Lung (tissue), 12 donors: ENCODE measurements around the gene CASP14. TPM values are rescaled to one million over a fixed set of nuclear protein-coding genes. Genes with fewer than 3 reads are reported as not detected.

Experiments used
- ATAC-seq: fragments of 200-7000 bp; cut with Tn5 transposase; one replicate; pipeline ENCODE4 v1.9.1; 2020; ENCODE audit warnings: moderate number of reproducible peaks; ENCODE audit not compliant: insufficient read depth, low FRiP score
- DNase-seq, 3 donors: peaks; one replicate each; pipeline ENCODE4 v3.0.0-alpha.2; 2013 to 2017
- H3K27ac ChIP-seq, 2 donors: one replicate each; pipeline ENCODE4 v1.5.1; 2013; ENCODE audit warnings: mild to moderate bottlenecking in 2 of 2, moderate library complexity in 2 of 2, control low read depth in 1 of 2, inconsistent platforms in 1 of 2, low read depth in 1 of 2, low read length in 1 of 2
- H3K27me3 ChIP-seq, 3 donors: one replicate each; pipeline ENCODE4 v1.5.1; 2013; ENCODE audit warnings: low read length in 2 of 3; ENCODE audit not compliant: control insufficient read depth in 3 of 3, insufficient read depth in 3 of 3
- H3K36me3 ChIP-seq, 4 donors: one replicate each; pipeline ENCODE4 v1.5.1; 2013; ENCODE audit warnings: low read length in 4 of 4, mild to moderate bottlenecking in 1 of 4, moderate library complexity in 1 of 4; ENCODE audit not compliant: control insufficient read depth in 4 of 4, insufficient read depth in 4 of 4
- H3K4me1 ChIP-seq, 5 donors: one replicate each; pipeline ENCODE4 v1.5.1; 2013; ENCODE audit warnings: low read length in 5 of 5, mild to moderate bottlenecking in 2 of 5, moderate library complexity in 1 of 5; ENCODE audit not compliant: control insufficient read depth in 5 of 5, insufficient read depth in 5 of 5
- H3K4me3 ChIP-seq: one replicate; pipeline ENCODE4 v1.5.1; 2013; ENCODE audit warnings: mild to moderate bottlenecking, control low read depth, moderate library complexity
- H3K9ac ChIP-seq, 2 donors: one replicate each; pipeline ENCODE4 v1.5.1; 2013; ENCODE audit warnings: low read length in 2 of 2, control low read depth in 1 of 2; ENCODE audit not compliant: insufficient read depth in 1 of 2
- H3K9me3 ChIP-seq, 4 donors: one replicate each; pipeline ENCODE4 v1.5.1; 2013; ENCODE audit warnings: low read length in 3 of 4, mild to moderate bottlenecking in 1 of 4, moderate library complexity in 1 of 4; ENCODE audit not compliant: control insufficient read depth in 4 of 4, insufficient read depth in 3 of 4
- CTCF ChIP-seq: IDR thresholded peaks from 2 replicates; pipeline ENCODE4 v1.5.1; 2012; ENCODE audit warnings: mild to moderate bottlenecking; ENCODE audit errors: control extremely low read depth, extremely low read depth
- WGBS, 2 donors: extraction: QIAGEN DNeasy Blood & Tissue Kit; methylation state at CpG; one replicate each; pipeline ENCODE4 v1.1.7; 2013; 5-methylcytosine and 5-hydroxymethylcytosine counted together
- polyA plus RNA-seq, 2 donors: library from polyadenylated mRNA; stranded (reverse); fragments of 200-250 nt; gene quantifications; one replicate each; pipeline ENCODE4 v1.2.1, GENCODE V29; 2013
- total RNA-seq, 2 donors: library from RNA; depleted of rRNA in 1 of 2; stranded (reverse); fragments of >200 nt in 1 of 2; gene quantifications; one replicate each; pipeline ENCODE4 v1.2.1, GENCODE V29; 2014 to 2021
- donor health status: control.
- donor health status: control.
- donor health status: Bipolar disorder and iron deficiency.
- donor health status: healthy.
- donor health status: DM: yes; HTN: yes; CAD: no.

Gene CASP14
- total and polyA plus RNA-seq, 4 donors, result not detected

DNA sequence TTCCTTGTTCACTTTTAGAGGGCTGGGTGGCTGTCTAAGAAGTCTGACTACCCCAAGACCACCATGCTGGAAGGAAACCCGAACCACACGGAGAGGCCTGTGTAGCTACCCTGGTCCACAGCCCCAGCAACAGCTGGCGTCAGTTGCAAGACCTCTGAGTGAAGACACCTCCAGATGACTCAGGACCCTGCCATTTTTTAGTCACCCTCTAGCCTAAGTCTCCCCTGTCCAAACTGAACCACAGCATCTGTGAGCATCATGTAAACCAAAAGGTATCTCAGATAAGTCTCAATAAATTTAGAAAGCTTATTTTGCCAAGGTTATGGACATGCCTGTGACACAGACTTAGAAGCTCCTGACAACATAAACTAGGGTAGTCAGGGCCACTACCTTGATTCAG is 55.8 kb downstream of the CASP14 start:
- ATAC-seq, result no peak
- Histone ChIP-seq H3K27ac (no peak overlapping the region), H3K9ac (no peak overlapping the region), H3K36me3 (peaks cover 0 to 12% (median 3%) of the 10 kb centered on the region in 4 donors), H3K9me3 (peaks cover 2 to 4% (median 4%) of the 10 kb centered on the region in 4 donors), H3K27me3 (no peaks in the 10 kb centered on the region), H3K4me3 (no peak overlapping the region), H3K4me1 (peaks cover 0 to 12% (median 5%) of the 10 kb centered on the region in 5 donors)
- TF ChIP-seq CTCF, result no peak
- DNase-seq, result no peak
- 92 to 94% methylated on average over 3 of the region's 3 CpGs for WGBS, 2 donors

GRCh38 chr19:15107061-15108010 is 58.1 kb downstream of the CASP14 start, which contains the start of gene SYDE1:
Gene SYDE1 (plus strand): TSS chr19:15107401. CDS start chr19:15107434, 33 bp downstream.
- Histone ChIP-seq H3K4me1 (peaks cover 0 to 12% (median 0%) of the 10 kb centered on the region in 5 donors), H3K36me3 (peaks cover 0 to 28% (median 15%) of the 10 kb centered on the region in 4 donors), H3K4me3 (peak within 1 kb of the TSS; percentile 69), H3K9ac (peak within 1 kb of the TSS; percentile 63 to 90), H3K27ac (peak within 1 kb of the TSS; percentile 93 to 94), H3K9me3 (peaks cover 2 to 4% (median 4%) of the 10 kb centered on the region in 4 donors), H3K27me3 (no peaks in the 10 kb centered on the region)
- DNase-seq, result peak; percentile 88 to 89 (median 88)
- 2 to 3% methylated on average over 44 to 78 of the region's 78 CpGs for WGBS, 2 donors
- peak; percentile 67 for ATAC-seq
- no peak for TF ChIP-seq CTCF

Other genes starting within 250 kb of the CASP14 start
- gene OR7A5, start 214.3 kb upstream of the CASP14 start, total RNA-seq, result not detected
- gene OR7A5, start 214.3 kb upstream of the CASP14 start, polyA plus RNA-seq, result not detected
- gene OR7C1, start 214.3 kb upstream of the CASP14 start, total RNA-seq, result not detected
- gene OR7C1, start 214.3 kb upstream of the CASP14 start, polyA plus RNA-seq, result under 1 TPM; under 0.01 to 0.01 TPM
- gene OR7A10, start 200.6 kb upstream of the CASP14 start, total RNA-seq, result not detected
- gene OR7A10, start 200.6 kb upstream of the CASP14 start, polyA plus RNA-seq, result not detected
- gene OR7A17, start 163.3 kb upstream of the CASP14 start, total RNA-seq, result not detected
- not detected for gene OR7A17, start 163.3 kb upstream of the CASP14 start, polyA plus RNA-seq
- not detected for gene OR7C2, start 108.0 kb upstream of the CASP14 start, total RNA-seq
- not detected for gene OR7C2, start 108.0 kb upstream of the CASP14 start, polyA plus RNA-seq
- gene SLC1A6, start 69.6 kb upstream of the CASP14 start, total RNA-seq, result not detected
- not detected for gene SLC1A6, start 69.6 kb upstream of the CASP14 start, polyA plus RNA-seq
- gene OR1I1, start 32.7 kb downstream of the CASP14 start, total RNA-seq, result not detected
- not detected for gene OR1I1, start 32.7 kb downstream of the CASP14 start, polyA plus RNA-seq
- 10 to 100 TPM; 17.0 to 26.9 TPM for gene SYDE1, start 57.9 kb downstream of the CASP14 start, total RNA-seq
- 10 to 100 TPM in 1 of 2 donors, 1 to 10 TPM in 1; 5.5 to 16.5 TPM for gene SYDE1, start 57.9 kb downstream of the CASP14 start, polyA plus RNA-seq
- 10 to 100 TPM; 64.1 to 81.7 TPM for gene NOTCH3, start 151.5 kb downstream of the CASP14 start, total RNA-seq
- 10 to 100 TPM; 13.1 to 22.1 TPM for gene NOTCH3, start 151.5 kb downstream of the CASP14 start, polyA plus RNA-seq
- 1 to 10 TPM; 1.7 to 2.7 TPM for gene EPHX3, start 183.0 kb downstream of the CASP14 start, total RNA-seq
- gene EPHX3, start 183.0 kb downstream of the CASP14 start, polyA plus RNA-seq, result 1 to 10 TPM; 1.1 to 3.0 TPM